IMR-90 (cell line): ENCODE measurements around the gene DHRS7C.
A peak's percentile ranks its signal among the peaks of the same experiment; 100 is the strongest.

Experiments
- BHLHE40 ChIP-seq: fragments of 150-350 bp; IDR thresholded peaks from 2 replicates; pipeline ENCODE4 v1.6.1; 2016; ENCODE audit warnings: mild to moderate bottlenecking, low read depth, low read length
- MXI1 ChIP-seq: IDR thresholded peaks from 2 replicates; pipeline ENCODE4 v1.6.1; 2012; ENCODE audit warnings: low read depth, mild to moderate bottlenecking, low read length, moderate library complexity, borderline replicate concordance
- POLR2A ChIP-seq: IDR thresholded peaks from 2 replicates; pipeline ENCODE4 v1.6.1; 2012; ENCODE audit warnings: mild to moderate bottlenecking, low read depth, low read length
- RAD21 ChIP-seq: IDR thresholded peaks from 2 replicates; pipeline ENCODE4 v1.6.1; 2012; ENCODE audit warnings: low read length, improper control_type of control experiment
- RFX5 ChIP-seq: IDR thresholded peaks from 2 replicates; pipeline ENCODE4 v1.8.0; 2012; ENCODE audit warnings: low read depth, mild to moderate bottlenecking, low read length, moderate library complexity
- TF ChIP-seq, protein P1 (sequence below): conservative IDR thresholded peaks from 2 replicates; pipeline ENCODE4 v1.5.1; 2012; ENCODE audit warnings: mild to moderate bottlenecking, low read depth, low read length, improper control_type of control experiment
- TF ChIP-seq, protein P2 (sequence below): fragments of 150-350 bp; IDR thresholded peaks from 2 replicates; pipeline ENCODE4 v1.6.1; 2017; ENCODE audit warnings: mild to moderate bottlenecking, antibody characterized with exemption, low read length, low read depth

GRCh38 chr17:9839433-9839832, 48.0 kb upstream of the DHRS7C start:
- no peak for TF ChIP-seq POLR2A
- TF ChIP-seq RAD21 = no peak
- TF ChIP-seq, protein P1, sequence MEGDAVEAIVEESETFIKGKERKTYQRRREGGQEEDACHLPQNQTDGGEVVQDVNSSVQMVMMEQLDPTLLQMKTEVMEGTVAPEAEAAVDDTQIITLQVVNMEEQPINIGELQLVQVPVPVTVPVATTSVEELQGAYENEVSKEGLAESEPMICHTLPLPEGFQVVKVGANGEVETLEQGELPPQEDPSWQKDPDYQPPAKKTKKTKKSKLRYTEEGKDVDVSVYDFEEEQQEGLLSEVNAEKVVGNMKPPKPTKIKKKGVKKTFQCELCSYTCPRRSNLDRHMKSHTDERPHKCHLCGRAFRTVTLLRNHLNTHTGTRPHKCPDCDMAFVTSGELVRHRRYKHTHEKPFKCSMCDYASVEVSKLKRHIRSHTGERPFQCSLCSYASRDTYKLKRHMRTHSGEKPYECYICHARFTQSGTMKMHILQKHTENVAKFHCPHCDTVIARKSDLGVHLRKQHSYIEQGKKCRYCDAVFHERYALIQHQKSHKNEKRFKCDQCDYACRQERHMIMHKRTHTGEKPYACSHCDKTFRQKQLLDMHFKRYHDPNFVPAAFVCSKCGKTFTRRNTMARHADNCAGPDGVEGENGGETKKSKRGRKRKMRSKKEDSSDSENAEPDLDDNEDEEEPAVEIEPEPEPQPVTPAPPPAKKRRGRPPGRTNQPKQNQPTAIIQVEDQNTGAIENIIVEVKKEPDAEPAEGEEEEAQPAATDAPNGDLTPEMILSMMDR = peak; percentile 26; the same call in 1 of the 2 replicates
- TF ChIP-seq MXI1 = no peak
- TF ChIP-seq, protein P2, sequence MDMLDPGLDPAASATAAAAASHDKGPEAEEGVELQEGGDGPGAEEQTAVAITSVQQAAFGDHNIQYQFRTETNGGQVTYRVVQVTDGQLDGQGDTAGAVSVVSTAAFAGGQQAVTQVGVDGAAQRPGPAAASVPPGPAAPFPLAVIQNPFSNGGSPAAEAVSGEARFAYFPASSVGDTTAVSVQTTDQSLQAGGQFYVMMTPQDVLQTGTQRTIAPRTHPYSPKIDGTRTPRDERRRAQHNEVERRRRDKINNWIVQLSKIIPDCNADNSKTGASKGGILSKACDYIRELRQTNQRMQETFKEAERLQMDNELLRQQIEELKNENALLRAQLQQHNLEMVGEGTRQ = no peak
- no peak for TF ChIP-seq RFX5
- TF ChIP-seq BHLHE40 = no peak
